Neuron (in vitro differentiated cells): ENCODE measurements around the gene WASL.
"Not testable (repeated sequence)": the region's sequence is repeated elsewhere in the genome, so short reads cannot be mapped to it uniquely, and the experiment has no call there.

Source experiments
- H2AFZ ChIP-seq: one replicate; pipeline ENCODE4 v1.6.1; 2013; ENCODE audit warnings: low read depth, mild to moderate bottlenecking, inconsistent platforms, low read length, moderate library complexity
- H3K27me3 ChIP-seq: one replicate; pipeline ENCODE4 v1.6.1; 2013; ENCODE audit warnings: low read length; ENCODE audit not compliant: insufficient read depth
- H3K36me3 ChIP-seq: one replicate; pipeline ENCODE4 v1.6.1; 2013; ENCODE audit warnings: low read length; ENCODE audit not compliant: insufficient read depth
- H3K4me1 ChIP-seq: one replicate; pipeline ENCODE4 v1.6.1; 2013; ENCODE audit warnings: low read length; ENCODE audit not compliant: insufficient read depth
- H3K4me3 ChIP-seq: 2 replicates; pipeline ENCODE4 v1.5.1; 2013; ENCODE audit warnings: mild to moderate bottlenecking, low read length, moderate library complexity
- H3K9me3 ChIP-seq: one replicate; pipeline ENCODE4 v1.6.1; 2013; ENCODE audit warnings: low read length

Gene WASL

GRCh38 chr7:123748734-123749536 lies at the start of gene WASL:
WASL (minus strand) TSS chr7:123749003; CDS start chr7:123748734, 269 bp downstream.
- no peaks in the 10 kb centered on the region for H3K9me3 ChIP-seq
- peak within 1 kb of the TSS; percentile 89 for H3K4me3 ChIP-seq
- H3K36me3 ChIP-seq = no peaks in the 10 kb centered on the region
- peak within 1 kb of the TSS; percentile 88 for H2AFZ ChIP-seq
- H3K27me3 ChIP-seq = no peaks in the 10 kb centered on the region
- H3K4me1 ChIP-seq = peaks cover 30% of the 10 kb centered on the region

- H3K4me1 ChIP-seq = no peaks in the 10 kb centered on the region
- no peaks in the 10 kb centered on the region for H3K27me3 ChIP-seq
- H2AFZ ChIP-seq = no peak overlapping the region
- no peak overlapping the region for H3K4me3 ChIP-seq
- H3K9me3 ChIP-seq = no peaks in the 10 kb centered on the region
- no peaks in the 10 kb centered on the region for H3K36me3 ChIP-seq
Measured at GRCh38 chr7:123797673-123798531, 49.1 kb upstream of the WASL start.

- no peaks in the 10 kb centered on the region for H3K36me3 ChIP-seq
- no peak overlapping the region for H2AFZ ChIP-seq
- no peaks in the 10 kb centered on the region for H3K27me3 ChIP-seq
- no peaks in the 10 kb centered on the region for H3K9me3 ChIP-seq
- H3K4me1 ChIP-seq = no peaks in the 10 kb centered on the region
- no peak overlapping the region for H3K4me3 ChIP-seq
Measured at GRCh38 chr7:123796568-123796967, 47.8 kb upstream of the WASL start.

- no peaks in the 10 kb centered on the region for H3K27me3 ChIP-seq
- H2AFZ ChIP-seq = no peak overlapping the region
- H3K36me3 ChIP-seq = no peaks in the 10 kb centered on the region
- H3K9me3 ChIP-seq = no peaks in the 10 kb centered on the region
- no peaks in the 10 kb centered on the region for H3K4me1 ChIP-seq
- no peak overlapping the region for H3K4me3 ChIP-seq
Measured at GRCh38 chr7:123795917-123796316, 47.1 kb upstream of the WASL start.

GRCh38 chr7:123795116-123795515 lies 46.3 kb upstream of the WASL start:
- not testable (repeated sequence) for H3K4me1 ChIP-seq, H3K9me3 ChIP-seq, H3K27me3 ChIP-seq, H3K36me3 ChIP-seq, H2AFZ ChIP-seq, H3K4me3 ChIP-seq

- no peaks in the 10 kb centered on the region for H3K9me3 ChIP-seq
- no peaks in the 10 kb centered on the region for H3K36me3 ChIP-seq
- H3K4me1 ChIP-seq = no peaks in the 10 kb centered on the region
- H2AFZ ChIP-seq = no peak overlapping the region
- H3K4me3 ChIP-seq = no peak overlapping the region
- no peaks in the 10 kb centered on the region for H3K27me3 ChIP-seq
Measured at GRCh38 chr7:123792547-123792946, 43.7 kb upstream of the WASL start.

GRCh38 chr7:123791001-123791400 lies 42.2 kb upstream of the WASL start:
- H3K4me3 ChIP-seq = no peak overlapping the region
- H3K27me3 ChIP-seq = no peaks in the 10 kb centered on the region

GRCh38 chr7:123789817-123790216 lies 41.0 kb upstream of the WASL start:
- H2AFZ ChIP-seq = no peak overlapping the region
- no peaks in the 10 kb centered on the region for H3K9me3 ChIP-seq
- H3K27me3 ChIP-seq = no peaks in the 10 kb centered on the region
- H3K36me3 ChIP-seq = no peaks in the 10 kb centered on the region
- no peaks in the 10 kb centered on the region for H3K4me1 ChIP-seq
- no peak overlapping the region for H3K4me3 ChIP-seq

More at GRCh38 chr7:123791001-123791400, 42.2 kb upstream of the WASL start:
- H2AFZ ChIP-seq = no peak overlapping the region
- H3K9me3 ChIP-seq = no peaks in the 10 kb centered on the region
- H3K4me1 ChIP-seq = no peaks in the 10 kb centered on the region
- H3K36me3 ChIP-seq = no peaks in the 10 kb centered on the region

GRCh38 chr7:123789206-123789784 lies 40.5 kb upstream of the WASL start:
- no peak overlapping the region for H3K4me3 ChIP-seq
- no peaks in the 10 kb centered on the region for H3K4me1 ChIP-seq
- H3K36me3 ChIP-seq = no peaks in the 10 kb centered on the region
- no peaks in the 10 kb centered on the region for H3K27me3 ChIP-seq
- H2AFZ ChIP-seq = no peak overlapping the region
- no peaks in the 10 kb centered on the region for H3K9me3 ChIP-seq

GRCh38 chr7:123788584-123788983 lies 39.8 kb upstream of the WASL start:
- H3K36me3 ChIP-seq = no peaks in the 10 kb centered on the region
- H3K4me3 ChIP-seq = no peak overlapping the region
- no peak overlapping the region for H2AFZ ChIP-seq
- H3K27me3 ChIP-seq = no peaks in the 10 kb centered on the region
- H3K4me1 ChIP-seq = no peaks in the 10 kb centered on the region
- no peaks in the 10 kb centered on the region for H3K9me3 ChIP-seq

- H3K4me3 ChIP-seq = no peak overlapping the region
- no peaks in the 10 kb centered on the region for H3K9me3 ChIP-seq
- no peak overlapping the region for H2AFZ ChIP-seq
- H3K4me1 ChIP-seq = no peaks in the 10 kb centered on the region
- H3K36me3 ChIP-seq = no peaks in the 10 kb centered on the region
- no peaks in the 10 kb centered on the region for H3K27me3 ChIP-seq
Measured at GRCh38 chr7:123787220-123788007, 38.6 kb upstream of the WASL start.

GRCh38 chr7:123784263-123784662 lies 35.5 kb upstream of the WASL start:
- H2AFZ ChIP-seq = no peak overlapping the region
- no peaks in the 10 kb centered on the region for H3K9me3 ChIP-seq
- H3K36me3 ChIP-seq = no peaks in the 10 kb centered on the region
- no peaks in the 10 kb centered on the region for H3K4me1 ChIP-seq
- no peaks in the 10 kb centered on the region for H3K27me3 ChIP-seq
- H3K4me3 ChIP-seq = no peak overlapping the region
